B cell (primary cell): Measurements from ENCODE around the gene ARHGAP6. TPM values are rescaled to one million over a fixed set of nuclear protein-coding genes. Genes with fewer than 3 reads are reported as not detected.

Experiments used
- ATAC-seq: fragments of 200-7000 bp; cut with Tn5 transposase; one replicate; pipeline ENCODE4 v1.10.0; 2021; ENCODE audit warnings: low read depth, mild to moderate bottlenecking, moderate number of reproducible peaks, moderate library complexity
- CTCF ChIA-PET: fragments of 350-600 bp; sonication (Branson Sonifier 250); formaldehyde crosslinking; loops from one replicate; lab custom pipeline; 2021; ENCODE audit warnings: antibody characterized with exemption, inconsistent platforms; lab: Charles Lee
- POLR2A ChIA-PET: fragments of 350-600 bp; sonication (Branson Sonifier 250); formaldehyde crosslinking; loops from one replicate; lab custom pipeline; 2021; ENCODE audit warnings: antibody characterized with exemption; lab: Charles Lee
- DNase-seq: peaks from one replicate; pipeline ENCODE4 v3.0.0; 2013
- H2AFZ ChIP-seq: 2 replicates; pipeline ENCODE4 v1.6.1; 2012; ENCODE audit warnings: mild to moderate bottlenecking, low read depth, low read length; ENCODE audit not compliant: insufficient read depth, poor library complexity, severe bottlenecking
- H3K27ac ChIP-seq, 2 donors: 1 replicate in 1 of 2; 2 replicates in 1 of 2; pipeline ENCODE4 v1.5.1; 2012 to 2013; ENCODE audit warnings: low read length in 2 of 2, mild to moderate bottlenecking in 2 of 2, moderate library complexity in 1 of 2
- H3K27me3 ChIP-seq, 4 experiments: fragments of 200-600 bp in 1 of 4; sonication (generic) in 1 of 4; replicated peaks in 1 of 4; 1 replicate in 2 of 4; 2 replicates in 2 of 4; pipeline versions ENCODE4 v1.6.1 to v1.7.0; 2013 to 2016; ENCODE audit warnings: low read length in 3 of 4, mild to moderate bottlenecking in 2 of 4, mixed read lengths in 1 of 4, moderate library complexity in 1 of 4; ENCODE audit not compliant: insufficient read depth in 4 of 4, control insufficient read depth in 3 of 4; ENCODE audit errors: control extremely low read depth in 1 of 4
- H3K36me3 ChIP-seq, 2 experiments: replicated peaks in 1 of 2; 1 replicate in 1 of 2; 2 replicates in 1 of 2; pipeline versions ENCODE4 v1.6.1 to v1.7.1; 2013; ENCODE audit warnings: low read length in 1 of 2; ENCODE audit not compliant: insufficient read depth in 2 of 2, control insufficient read depth in 1 of 2; ENCODE audit errors: control extremely low read depth in 1 of 2, extremely low read depth in 1 of 2
- H3K4me1 ChIP-seq, 2 donors: fragments of 200-600 bp in 1 of 2; sonication (generic) in 1 of 2; 1 replicate in 1 of 2; 2 replicates in 1 of 2; pipeline versions ENCODE4 v1.5.1 to v1.6.1; 2013 to 2017; ENCODE audit warnings: low read length in 2 of 2; ENCODE audit not compliant: control insufficient read depth in 2 of 2, insufficient read depth in 2 of 2
- H3K4me2 ChIP-seq: replicated peaks from 2 replicates; pipeline ENCODE3; 2012; ENCODE audit warnings: mild to moderate bottlenecking, low read depth, low read length; ENCODE audit not compliant: poor library complexity, severe bottlenecking
- H3K4me3 ChIP-seq, 5 experiments: fragments of 200-600 bp in 1 of 5; sonication (generic) in 1 of 5; 1 replicate in 3 of 5; 2 replicates in 2 of 5; pipeline versions ENCODE4 v1.5.1 to v1.7.0; 2011 to 2016; ENCODE audit warnings: low read length in 4 of 5, mild to moderate bottlenecking in 4 of 5, low read depth in 2 of 5, control low read depth in 1 of 5, moderate library complexity in 1 of 5; ENCODE audit not compliant: insufficient read depth in 1 of 5; ENCODE audit errors: control extremely low read depth in 1 of 5, extremely low read depth in 1 of 5
- H3K79me2 ChIP-seq: fragments of 200-600 bp; sonication (generic); one replicate; pipeline ENCODE4 v1.6.0; 2016; ENCODE audit warnings: low read length; ENCODE audit not compliant: control insufficient read depth, insufficient read depth
- H3K9ac ChIP-seq: fragments of 200-600 bp; sonication (generic); 2 replicates; pipeline ENCODE4 v1.6.1; 2017; ENCODE audit warnings: mild to moderate bottlenecking, low read length, moderate library complexity
- H3K9me3 ChIP-seq, 3 donors: one replicate each; pipeline versions ENCODE4 v1.6.1 to v1.7.1; 2013; ENCODE audit warnings: low read length in 2 of 3; ENCODE audit not compliant: control insufficient read depth in 2 of 3, insufficient read depth in 1 of 3; ENCODE audit errors: control extremely low read depth in 1 of 3
- H4K20me1 ChIP-seq: 2 replicates; pipeline ENCODE4 v1.6.0; 2012; ENCODE audit warnings: mild to moderate bottlenecking, low read length; ENCODE audit not compliant: insufficient read depth, control insufficient read depth, poor library complexity, severe bottlenecking
- H3K27ac Mint-ChIP-seq: one replicate; pipeline ENCODE4 v1.8.0; 2021; ENCODE audit warnings: mixed read lengths
- H3K27me3 Mint-ChIP-seq: one replicate; pipeline ENCODE4 v1.8.0; 2021; ENCODE audit warnings: mixed read lengths
- H3K4me1 Mint-ChIP-seq: one replicate; pipeline ENCODE4 v1.8.0; 2021; ENCODE audit warnings: mixed read lengths
- H3K4me3 Mint-ChIP-seq: one replicate; pipeline ENCODE4 v1.8.0; 2021; ENCODE audit warnings: mixed read lengths
- H3K9me3 Mint-ChIP-seq: one replicate; pipeline ENCODE4 v1.8.0; 2022; ENCODE audit warnings: mixed read lengths; ENCODE audit not compliant: insufficient read depth
- EZH2 ChIP-seq: IDR thresholded peaks from 2 replicates; pipeline ENCODE4 v1.6.1; 2012; ENCODE audit warnings: borderline replicate concordance, low read depth, mild to moderate bottlenecking, moderate library complexity, low read length; ENCODE audit not compliant: insufficient read depth, poor library complexity, severe bottlenecking
- WGBS: methylation state at CpG from one replicate; pipeline ENCODE4 v1.1.5; 2013; ENCODE audit warnings: missing lambda C conversion rate; ENCODE audit not compliant: insufficient coverage; 5-methylcytosine and 5-hydroxymethylcytosine counted together
- intact Hi-C: fragments of 100-400 bp; cut with micrococcal nuclease; formaldehyde crosslinking; loops from one replicate; pipeline ENCODE4 v1.10.0; 2022
- polyA plus RNA-seq: library from polyadenylated mRNA; depleted of rRNA; stranded (reverse); fragments of >200 nt; gene quantifications from 2 replicates; pipeline ENCODE4 v1.2.3, GENCODE V29; 2012
- total RNA-seq, 2 donors: library from RNA; stranded (reverse); fragments of 120-200 nt in 1 of 2; gene quantifications; 1 replicate in 1 of 2; 2 replicates in 1 of 2; pipeline versions ENCODE4 v1.2.3 to v1.2.4, GENCODE V29; 2013 to 2022
- TF ChIP-seq, protein P1 (sequence below): fragments of 200-600 bp; IDR thresholded peaks from one replicate; pipeline ENCODE4 v1.8.0; 2022; ENCODE audit warnings: antibody characterized with exemption, mild to moderate bottlenecking

The ARHGAP6 gene
- total and polyA plus RNA-seq, 2 donors (not counting 1 experiment from before 2014, with no cell fraction given): 1.6 to 2.6 TPM

DNA sequence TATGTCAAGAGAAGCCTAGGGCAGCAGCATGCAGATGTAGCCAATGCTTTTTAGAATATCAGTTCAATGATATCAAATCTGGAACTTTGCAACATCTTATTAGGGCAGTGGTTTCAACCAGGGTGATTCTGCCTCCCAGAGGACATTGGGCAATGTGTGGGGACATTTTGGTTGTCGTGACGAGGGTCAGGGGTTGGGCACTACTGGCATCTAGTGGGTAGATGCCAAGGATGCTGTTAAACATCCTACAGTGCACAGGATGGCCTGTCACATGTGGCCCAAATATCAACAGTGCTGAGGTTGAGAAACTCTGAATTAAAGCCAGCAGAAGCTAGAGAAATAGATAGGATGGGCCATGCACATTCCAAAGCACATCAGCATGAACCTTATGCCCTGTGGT is 220.2 kb downstream of the ARHGAP6 start:
- peaks cover 13% of the 10 kb centered on the region for H3K27me3 Mint-ChIP-seq
- no peaks in the 10 kb centered on the region for H3K9me3 ChIP-seq
- no peaks in the 10 kb centered on the region for H3K4me1 Mint-ChIP-seq
- peaks cover 0 to 5% (median 0%) of the 10 kb centered on the region in 4 experiments for H3K27me3 ChIP-seq
- ATAC-seq (no peak), DNase-seq (peak; percentile 19)
- H3K4me3 Mint-ChIP-seq: no peak overlapping the region
- no peak overlapping the region for H3K9ac ChIP-seq
- TF ChIP-seq EZH2: no peak
- TF ChIP-seq, protein P1, sequence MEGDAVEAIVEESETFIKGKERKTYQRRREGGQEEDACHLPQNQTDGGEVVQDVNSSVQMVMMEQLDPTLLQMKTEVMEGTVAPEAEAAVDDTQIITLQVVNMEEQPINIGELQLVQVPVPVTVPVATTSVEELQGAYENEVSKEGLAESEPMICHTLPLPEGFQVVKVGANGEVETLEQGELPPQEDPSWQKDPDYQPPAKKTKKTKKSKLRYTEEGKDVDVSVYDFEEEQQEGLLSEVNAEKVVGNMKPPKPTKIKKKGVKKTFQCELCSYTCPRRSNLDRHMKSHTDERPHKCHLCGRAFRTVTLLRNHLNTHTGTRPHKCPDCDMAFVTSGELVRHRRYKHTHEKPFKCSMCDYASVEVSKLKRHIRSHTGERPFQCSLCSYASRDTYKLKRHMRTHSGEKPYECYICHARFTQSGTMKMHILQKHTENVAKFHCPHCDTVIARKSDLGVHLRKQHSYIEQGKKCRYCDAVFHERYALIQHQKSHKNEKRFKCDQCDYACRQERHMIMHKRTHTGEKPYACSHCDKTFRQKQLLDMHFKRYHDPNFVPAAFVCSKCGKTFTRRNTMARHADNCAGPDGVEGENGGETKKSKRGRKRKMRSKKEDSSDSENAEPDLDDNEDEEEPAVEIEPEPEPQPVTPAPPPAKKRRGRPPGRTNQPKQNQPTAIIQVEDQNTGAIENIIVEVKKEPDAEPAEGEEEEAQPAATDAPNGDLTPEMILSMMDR: no peak
- H3K4me2 ChIP-seq: no peak overlapping the region
- CTCF ChIA-PET: no interaction called here
- no peak overlapping the region for H3K4me3 ChIP-seq
- WGBS: 83% methylated on average over 2 of the region's 2 CpGs
- H3K79me2 ChIP-seq: no peaks in the 10 kb centered on the region
- H4K20me1 ChIP-seq: no peaks in the 10 kb centered on the region
- no peaks in the 10 kb centered on the region for H3K4me1 ChIP-seq
- no peak overlapping the region for H3K27ac ChIP-seq
- no peaks in the 10 kb centered on the region for H3K9me3 Mint-ChIP-seq
- H3K27ac Mint-ChIP-seq: no peak overlapping the region
- POLR2A ChIA-PET: no interaction called here
- no peak overlapping the region for H2AFZ ChIP-seq
- no peaks in the 10 kb centered on the region for H3K36me3 ChIP-seq
- intact Hi-C loops: loop anchor here (1.0 kb wide), 1 partner anchor 301 kb away; no protein-coding TSS in a partner anchor

DNA sequence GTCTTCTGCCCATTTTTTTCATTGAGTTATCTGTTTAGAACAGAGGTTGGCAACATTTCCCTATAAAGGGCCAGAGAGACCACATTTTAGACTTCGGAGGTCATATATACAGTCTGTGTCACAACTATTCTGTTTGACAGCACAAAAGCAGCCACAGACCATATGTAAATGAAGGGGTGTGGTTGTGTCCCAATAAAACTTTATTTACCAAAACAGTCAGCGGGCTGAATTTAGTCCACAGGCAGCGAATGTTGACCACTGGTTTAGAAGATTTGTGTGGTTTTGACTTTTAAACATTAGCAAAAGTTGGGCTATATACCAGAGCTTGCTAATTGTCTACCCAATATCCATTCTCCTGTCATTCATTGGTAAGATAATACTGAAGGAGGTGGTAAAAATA is 221.7 kb downstream of the ARHGAP6 start:
- H3K27ac Mint-ChIP-seq: no peak overlapping the region
- no peaks in the 10 kb centered on the region for H4K20me1 ChIP-seq
- DNase-seq (no peak), ATAC-seq (no peak)
- no peaks in the 10 kb centered on the region for H3K4me1 ChIP-seq
- ChIA-PET POLR2A (no interaction called here), CTCF (no interaction called here)
- peaks cover 11% of the 10 kb centered on the region for H3K27me3 Mint-ChIP-seq
- H3K9ac ChIP-seq: no peak overlapping the region
- no CpG with 5 or more reads among the region's 3 CpGs for WGBS
- intact Hi-C loops: no loop called here
- no peaks in the 10 kb centered on the region for H3K9me3 Mint-ChIP-seq
- no peak overlapping the region for H3K4me2 ChIP-seq
- no peaks in the 10 kb centered on the region for H3K79me2 ChIP-seq
- no peaks in the 10 kb centered on the region for H3K9me3 ChIP-seq
- H3K27me3 ChIP-seq: peaks cover 0 to under 1% (median 0%) of the 10 kb centered on the region in 4 experiments
- H3K4me3 Mint-ChIP-seq: no peak overlapping the region
- H3K4me3 ChIP-seq: no peak overlapping the region
- H3K4me1 Mint-ChIP-seq: no peaks in the 10 kb centered on the region
- H2AFZ ChIP-seq: no peak overlapping the region
- no peaks in the 10 kb centered on the region for H3K36me3 ChIP-seq
- TF ChIP-seq, protein P1: no peak
- TF ChIP-seq EZH2: no peak
- no peak overlapping the region for H3K27ac ChIP-seq
